ENCODE data around the gene HOXC6. TPM values are rescaled to one million over a fixed set of nuclear protein-coding genes. Genes with fewer than 3 reads are reported as not detected.

Gene HOXC6
- total and polyA plus RNA-seq, 7 donors: not detected

DNA sequence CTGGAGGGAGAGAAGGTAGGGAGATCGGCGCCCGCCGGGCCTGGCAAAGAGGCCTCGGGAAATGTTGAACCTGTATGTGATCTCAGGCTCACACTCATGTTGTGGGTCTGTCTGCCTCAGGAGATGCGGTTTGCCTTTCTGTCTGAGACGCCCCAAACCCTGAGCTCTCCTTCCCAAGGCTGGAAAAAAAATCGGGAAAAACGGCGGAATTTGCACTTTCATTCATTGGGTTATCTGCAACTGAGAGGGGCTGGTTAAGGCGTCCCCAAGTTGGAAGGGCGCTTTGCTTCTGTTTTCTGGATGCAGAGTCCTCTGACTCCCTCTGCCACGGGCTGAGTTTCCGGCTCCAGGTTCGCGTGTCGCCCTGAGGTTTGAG, 33.2 kb upstream of the HOXC6 start:
- Histone ChIP-seq H3K4me3 (peak overlapping the region in 3 of 4 donors; percentile 40 to 50 (median 44)), H3K9me3 (no peaks in the 10 kb centered on the region), H3K4me1 (peaks cover 0 to 35% (median 28%) of the 10 kb centered on the region in 4 donors), H3K27me3 (peaks cover 95 to 100% (median 100%) of the 10 kb centered on the region in 3 donors), H3K36me3 (no peaks in the 10 kb centered on the region), H3K27ac (no peak overlapping the region)
- intact Hi-C loops (cut with DNase I): no loop called here
- no peak for TF ChIP-seq POLR2A (IDR thresholded peaks at IDR 0.05)
- TF ChIP-seq, protein P1, sequence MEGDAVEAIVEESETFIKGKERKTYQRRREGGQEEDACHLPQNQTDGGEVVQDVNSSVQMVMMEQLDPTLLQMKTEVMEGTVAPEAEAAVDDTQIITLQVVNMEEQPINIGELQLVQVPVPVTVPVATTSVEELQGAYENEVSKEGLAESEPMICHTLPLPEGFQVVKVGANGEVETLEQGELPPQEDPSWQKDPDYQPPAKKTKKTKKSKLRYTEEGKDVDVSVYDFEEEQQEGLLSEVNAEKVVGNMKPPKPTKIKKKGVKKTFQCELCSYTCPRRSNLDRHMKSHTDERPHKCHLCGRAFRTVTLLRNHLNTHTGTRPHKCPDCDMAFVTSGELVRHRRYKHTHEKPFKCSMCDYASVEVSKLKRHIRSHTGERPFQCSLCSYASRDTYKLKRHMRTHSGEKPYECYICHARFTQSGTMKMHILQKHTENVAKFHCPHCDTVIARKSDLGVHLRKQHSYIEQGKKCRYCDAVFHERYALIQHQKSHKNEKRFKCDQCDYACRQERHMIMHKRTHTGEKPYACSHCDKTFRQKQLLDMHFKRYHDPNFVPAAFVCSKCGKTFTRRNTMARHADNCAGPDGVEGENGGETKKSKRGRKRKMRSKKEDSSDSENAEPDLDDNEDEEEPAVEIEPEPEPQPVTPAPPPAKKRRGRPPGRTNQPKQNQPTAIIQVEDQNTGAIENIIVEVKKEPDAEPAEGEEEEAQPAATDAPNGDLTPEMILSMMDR (IDR thresholded peaks at IDR 0.05): no peak
- no peak for TF ChIP-seq POLR2AphosphoS5 (IDR thresholded peaks at IDR 0.05)
- no peak for TF ChIP-seq EP300 (IDR thresholded peaks at IDR 0.05)
- WGBS, 2 donors: 4 to 5% methylated on average over 17 of the region's 17 CpGs
- DNase-seq: no peak

DNA sequence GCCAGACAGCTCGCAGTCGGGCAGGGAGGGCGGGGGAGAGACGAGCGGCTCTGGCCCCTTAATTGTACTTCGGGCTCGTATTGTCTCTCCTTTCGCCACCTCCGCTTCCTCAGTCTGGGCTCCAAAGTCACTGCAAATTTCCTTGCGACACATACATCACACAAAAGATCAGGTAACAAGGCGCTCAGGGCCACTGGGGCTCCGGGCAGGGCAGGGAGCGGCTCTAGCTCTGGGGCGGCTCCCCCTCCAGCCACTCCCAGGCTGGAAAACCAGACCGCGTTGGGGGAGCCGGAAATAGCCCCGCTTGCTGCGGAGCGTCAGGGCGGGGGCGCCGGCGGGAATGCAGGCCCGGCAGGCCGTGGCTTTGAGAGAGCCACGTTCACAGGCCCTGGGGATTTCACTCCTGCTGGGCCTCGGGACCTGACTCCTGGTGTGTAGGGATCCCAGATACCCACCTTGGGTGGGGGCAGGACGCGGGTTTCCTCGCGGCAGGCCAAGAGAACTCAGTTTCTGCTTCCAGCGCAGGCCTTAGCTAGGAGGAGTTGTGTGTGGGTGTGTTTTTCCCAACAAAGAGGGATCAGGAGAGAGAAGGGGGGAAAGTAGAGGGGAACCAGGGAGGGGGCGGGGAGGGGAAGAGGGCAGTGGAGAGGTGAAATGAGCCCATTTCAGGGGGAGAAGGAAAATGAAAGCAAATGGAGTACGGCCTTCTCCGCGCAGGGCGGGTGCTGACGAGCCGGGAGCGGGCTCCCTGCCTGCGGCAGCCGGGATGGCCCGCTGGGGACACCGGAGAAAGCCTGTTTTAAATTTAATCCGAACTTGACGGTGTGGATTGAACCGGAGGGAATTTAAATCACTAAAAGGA, 32.6 kb upstream of the HOXC6 start:
- intact Hi-C loops (cut with DNase I): no loop called here
- Histone ChIP-seq H3K27ac (no peak overlapping the region), H3K27me3 (peaks cover 97 to 100% (median 100%) of the 10 kb centered on the region in 3 donors), H3K4me3 (peak overlapping the region; percentile 17 to 50 (median 42)), H3K9me3 (no peaks in the 10 kb centered on the region), H3K4me1 (peaks cover 0 to 41% (median 35%) of the 10 kb centered on the region in 4 donors), H3K36me3 (no peaks in the 10 kb centered on the region)
- TF ChIP-seq POLR2A (IDR thresholded peaks at IDR 0.05) (no peak), POLR2AphosphoS5 (IDR thresholded peaks at IDR 0.05) (peak in 1 of 4 donors; percentile 21)
- TF ChIP-seq, protein P1 (IDR thresholded peaks at IDR 0.05): no peak
- 2 to 3% methylated on average over 48 of the region's 48 CpGs for WGBS, 2 donors
- DNase-seq: no peak

GRCh38 chr12:53996240-53997203, 31.7 kb upstream of the HOXC6 start:
- peaks cover 0 to 43% (median 37%) of the 10 kb centered on the region in 4 donors for H3K4me1 ChIP-seq
- intact Hi-C loops (cut with DNase I): no loop called here
- no peak for TF ChIP-seq POLR2A (IDR thresholded peaks at IDR 0.05)
- TF ChIP-seq EP300 (IDR thresholded peaks at IDR 0.05): no peak
- TF ChIP-seq, protein P1 (IDR thresholded peaks at IDR 0.05): no peak
- no peak for TF ChIP-seq POLR2AphosphoS5 (IDR thresholded peaks at IDR 0.05)
- 38 to 49% methylated on average over 29 of the region's 29 CpGs for WGBS, 2 donors
- H3K27me3 ChIP-seq: peaks cover 97 to 100% (median 100%) of the 10 kb centered on the region in 3 donors
- H3K9me3 ChIP-seq: no peaks in the 10 kb centered on the region
- DNase-seq: no peak
- no peak overlapping the region for H3K27ac ChIP-seq
- no peaks in the 10 kb centered on the region for H3K36me3 ChIP-seq
- H3K4me3 ChIP-seq: peak overlapping the region in 3 of 4 donors; percentile 40 to 50 (median 44)

GRCh38 chr12:53997204-53998109, 30.8 kb upstream of the HOXC6 start:
- intact Hi-C loops (cut with DNase I): no loop called here
- Histone ChIP-seq H3K4me3 (no peak overlapping the region), H3K27ac (no peak overlapping the region), H3K4me1 (peaks cover 0 to 43% (median 37%) of the 10 kb centered on the region in 4 donors), H3K9me3 (no peaks in the 10 kb centered on the region), H3K27me3 (peaks cover 96 to 100% (median 100%) of the 10 kb centered on the region in 3 donors), H3K36me3 (no peaks in the 10 kb centered on the region)
- 11 to 14% methylated on average over 35 of the region's 35 CpGs for WGBS, 2 donors
- TF ChIP-seq POLR2AphosphoS5 (IDR thresholded peaks at IDR 0.05) (no peak), POLR2A (IDR thresholded peaks at IDR 0.05) (no peak), EP300 (IDR thresholded peaks at IDR 0.05) (no peak)
- TF ChIP-seq, protein P1 (IDR thresholded peaks at IDR 0.05): no peak
- no peak for DNase-seq
